Stomach (tissue), 9 donors: ENCODE data around the gene XXYLT1. TPM values are rescaled to one million over a fixed set of nuclear protein-coding genes. Genes with fewer than 3 reads are reported as not detected.

Experiments used
- DNase-seq, 2 donors: peaks; one replicate each; pipeline versions ENCODE4 v3.0.0 to v3.0.0-alpha.2; 2013 to 2019
- H3K27ac ChIP-seq, 5 donors: fragments of 200-600 bp in 4 of 5; sonication (generic) in 4 of 5; one replicate each; pipeline ENCODE4 v1.5.1; 2013 to 2019; ENCODE audit warnings: mild to moderate bottlenecking in 1 of 5, moderate library complexity in 1 of 5
- H3K27me3 ChIP-seq, 3 donors: fragments of 200-600 bp; sonication (generic); one replicate each; pipeline ENCODE4 v1.5.1; 2017 to 2019; ENCODE audit warnings: mixed run types in 1 of 3
- H3K36me3 ChIP-seq, 4 donors: fragments of 200-600 bp; sonication (generic); 1 replicate in 3 of 4; 2 replicates in 1 of 4; pipeline ENCODE4 v1.5.1; 2016 to 2019
- H3K4me1 ChIP-seq, 4 donors: fragments of 200-600 bp; sonication (generic); one replicate each; pipeline ENCODE4 v1.5.1; 2016 to 2019
- H3K4me3 ChIP-seq, 4 donors: fragments of 200-600 bp; sonication (generic) in 3 of 4; one replicate each; pipeline ENCODE4 v1.5.1; 2016 to 2019; ENCODE audit warnings: mild to moderate bottlenecking in 1 of 4
- H3K9me3 ChIP-seq, 4 donors: fragments of 200-600 bp; sonication (generic); one replicate each; pipeline ENCODE4 v1.5.1; 2016 to 2019
- CTCF ChIP-seq, 7 experiments: fragments of 450-650 bp in 4 of 7; fragments of 200-600 bp in 3 of 7; sonication (generic) in 3 of 7; IDR thresholded peaks; one replicate each; pipeline ENCODE4 v1.5.1; 2016 to 2019; ENCODE audit warnings: antibody characterized with exemption in 7 of 7, control low read depth in 2 of 7, mild to moderate bottlenecking in 1 of 7
- EP300 ChIP-seq: sonication (generic); formaldehyde crosslinking; IDR thresholded peaks from one replicate; pipeline ENCODE4 v1.6.1; 2017; ENCODE audit warnings: antibody characterized with exemption
- POLR2A ChIP-seq, 4 donors: fragments of 450-650 bp; IDR thresholded peaks; one replicate each; pipeline ENCODE4 v1.6.1; 2016; ENCODE audit warnings: antibody characterized with exemption in 4 of 4, control low read depth in 2 of 4, mild to moderate bottlenecking in 1 of 4, moderate library complexity in 1 of 4
- POLR2AphosphoS5 ChIP-seq, 3 donors: sonication (generic); formaldehyde crosslinking; IDR thresholded peaks; one replicate each; pipeline ENCODE4 v1.6.1; 2016; ENCODE audit warnings: antibody characterized with exemption in 3 of 3
- WGBS, 5 donors: extraction: QIAGEN DNeasy Blood & Tissue Kit in 3 of 5; methylation state at CpG; one replicate each; pipeline versions ENCODE4 v1.1.5 to v1.1.7; 2013 to 2018; 5-methylcytosine and 5-hydroxymethylcytosine counted together
- intact Hi-C: fragments of 100-400 bp; cut with DNase I; formaldehyde crosslinking; loops from one replicate; pipeline ENCODE4 v1.15.1; 2023; ENCODE audit warnings: low total_unique reads
- polyA plus RNA-seq, 3 donors: library from polyadenylated mRNA; stranded (reverse); fragments of 200-250 nt; gene quantifications; one replicate each; pipeline ENCODE4 v1.2.3, GENCODE V29; 2013
- total RNA-seq, 5 donors: library from RNA; depleted of rRNA; stranded (reverse); fragments of >200 nt; gene quantifications; one replicate each; pipeline versions ENCODE4 v1.1.0 to v1.2.3, GENCODE V29; 2014 to 2016
- donor health status: healthy with polysubstance abuse.
- donor health status: Bipolar disorder and iron deficiency.
- donor health status: healthy.

XXYLT1 gene
- total and polyA plus RNA-seq, 8 donors, result 2.1 to 41.5 (median 11.4) TPM; not detected in 1

DNA sequence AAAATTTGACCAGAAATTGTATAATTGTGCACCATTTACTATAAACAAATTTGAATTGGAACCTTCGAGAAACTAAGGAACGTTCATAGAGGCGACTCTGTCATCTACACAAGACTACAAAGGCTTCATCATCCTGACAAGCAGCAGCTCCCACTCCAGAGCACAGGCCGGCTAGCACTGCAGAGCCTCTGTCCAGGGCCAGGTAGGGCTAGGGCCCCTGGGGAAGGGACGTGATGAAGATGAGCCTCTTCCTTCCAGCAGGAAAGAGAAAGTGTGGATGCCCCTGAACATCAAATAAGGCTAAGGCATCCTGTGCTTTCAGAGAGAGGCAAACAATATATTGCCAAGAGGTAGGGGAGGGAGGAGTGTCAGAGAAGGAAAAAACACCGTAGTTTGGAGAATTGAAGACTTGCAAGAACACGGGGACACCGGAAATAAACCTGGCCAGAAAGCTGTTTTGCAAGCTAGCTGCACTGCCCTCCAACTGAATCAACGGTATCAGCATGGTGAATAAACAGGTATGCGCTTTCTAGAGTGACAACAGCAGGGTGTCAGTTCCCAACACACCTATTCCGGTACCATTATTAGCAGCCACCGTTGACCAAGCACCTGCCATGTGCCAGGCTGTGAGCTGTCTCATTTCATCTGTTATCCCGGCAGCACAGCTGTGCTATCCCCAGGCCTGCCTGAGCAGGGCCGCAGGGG, 12.4 kb downstream of the XXYLT1 start:
- DNase-seq, result peak in 1 of 2 donors; percentile 62

GRCh38 chr3:195257454-195258448, 13.2 kb downstream of the XXYLT1 start:
- intact Hi-C loops, result loop anchor here (10.0 kb wide), 1 partner anchor 143 kb away; no protein-coding TSS in a partner anchor
- H3K36me3 ChIP-seq, result no peaks in the 10 kb centered on the region
- peak overlapping the region in 4 of 5 donors; percentile 88 to 95 (median 91) for H3K27ac ChIP-seq
- TF ChIP-seq EP300 (no peak), POLR2AphosphoS5 (IDR thresholded peaks at IDR 0.05) (no peak), CTCF (IDR thresholded peaks at IDR 0.05) (no peak), POLR2A (IDR thresholded peaks at IDR 0.05) (no peak)
- no peaks in the 10 kb centered on the region for H3K9me3 ChIP-seq
- H3K4me3 ChIP-seq, result no peak overlapping the region
- H3K27me3 ChIP-seq, result no peaks in the 10 kb centered on the region
- peak in 1 of 2 donors; percentile 47 for DNase-seq
- peaks cover 28 to 53% (median 34%) of the 10 kb centered on the region in 4 donors for H3K4me1 ChIP-seq
- 84 to 88% (median 86%) methylated on average over 14 to 16 of the region's 16 CpGs for WGBS, 5 donors

More for the DNA sequence above, 12.4 kb downstream of the XXYLT1 start:
- H3K9me3 ChIP-seq, result no peaks in the 10 kb centered on the region
- H3K4me3 ChIP-seq, result peak overlapping the region in 2 of 4 donors; percentile 64 to 73
- H3K27me3 ChIP-seq, result no peaks in the 10 kb centered on the region
- no peak for TF ChIP-seq EP300
- TF ChIP-seq CTCF (IDR thresholded peaks at IDR 0.05), result no peak
- TF ChIP-seq POLR2AphosphoS5 (IDR thresholded peaks at IDR 0.05), result no peak
- TF ChIP-seq POLR2A (IDR thresholded peaks at IDR 0.05), result no peak
- no peaks in the 10 kb centered on the region for H3K36me3 ChIP-seq
- 58 to 75% (median 63%) methylated on average over 13 to 14 of the region's 14 CpGs for WGBS, 5 donors
- intact Hi-C loops, result loop anchor here (10.0 kb wide), 1 partner anchor 144 kb away; no protein-coding TSS in a partner anchor
- H3K27ac ChIP-seq, result peak overlapping the region; percentile 88 to 95 (median 91)
- H3K4me1 ChIP-seq, result peaks cover 28 to 58% (median 37%) of the 10 kb centered on the region in 4 donors

DNA sequence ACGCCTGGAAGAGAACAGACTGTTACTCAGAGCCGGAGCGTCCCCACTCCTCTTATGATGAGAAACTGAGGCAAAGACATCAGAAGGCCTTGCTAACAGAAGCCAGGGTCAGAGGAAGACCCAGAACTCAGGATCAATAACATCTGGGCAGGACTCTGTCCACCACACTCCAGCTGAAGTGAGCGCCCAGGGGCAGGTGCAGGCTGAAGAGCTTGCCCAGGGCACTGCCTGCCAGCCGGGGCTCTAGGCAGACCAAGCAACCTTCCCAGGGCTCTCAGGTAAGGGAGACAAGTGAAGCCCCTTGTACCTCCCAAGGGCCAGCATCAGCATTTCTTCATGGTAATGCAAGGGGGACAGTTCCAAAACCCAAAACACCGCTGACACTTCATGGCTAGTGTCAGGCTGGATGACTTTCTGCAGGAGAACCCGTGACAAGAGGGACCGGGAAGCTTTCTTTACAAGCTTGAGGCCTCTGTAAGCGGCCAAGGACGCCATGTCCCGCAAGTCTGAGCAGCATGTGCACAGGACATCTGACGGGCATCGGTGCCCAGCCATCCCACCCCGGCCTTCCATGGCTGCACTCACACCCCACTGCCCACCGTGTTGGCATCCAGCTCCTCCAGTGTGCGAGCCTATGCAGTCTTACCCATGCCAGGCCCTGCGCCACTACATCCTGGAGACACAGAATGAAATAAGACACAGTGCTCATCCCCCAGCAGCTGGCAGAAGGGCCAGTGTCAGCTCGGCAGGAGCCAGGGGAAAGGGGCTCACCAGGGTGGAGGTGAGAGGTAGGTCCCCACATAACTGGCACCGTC, 14.1 kb downstream of the XXYLT1 start:
- no peaks in the 10 kb centered on the region for H3K36me3 ChIP-seq
- peaks cover 28 to 53% (median 34%) of the 10 kb centered on the region in 4 donors for H3K4me1 ChIP-seq
- 95 to 98% (median 97%) methylated on average over 19 of the region's 19 CpGs for WGBS, 5 donors
- no peak for DNase-seq
- TF ChIP-seq CTCF (IDR thresholded peaks at IDR 0.05), result no peak
- TF ChIP-seq POLR2A (IDR thresholded peaks at IDR 0.05), result no peak
- TF ChIP-seq POLR2AphosphoS5 (IDR thresholded peaks at IDR 0.05), result no peak
- TF ChIP-seq EP300, result no peak
- no peaks in the 10 kb centered on the region for H3K9me3 ChIP-seq
- intact Hi-C loops, result loop anchor here (10.0 kb wide), 1 partner anchor 142 kb away; no protein-coding TSS in a partner anchor
- H3K27ac ChIP-seq, result peak overlapping the region in 1 of 5 donors; percentile 95
- no peak overlapping the region for H3K4me3 ChIP-seq
- H3K27me3 ChIP-seq, result no peaks in the 10 kb centered on the region
